GM12878 (cell line): ENCODE measurements around the gene ANK2. TPM values are rescaled to one million over a fixed set of nuclear protein-coding genes. Genes with fewer than 3 reads are reported as not detected.

Experiments used
- ATAC-seq: fragments of 200-7000 bp; cut with Tn5 transposase; 3 replicates; pipeline ENCODE4 v1.9.1; 2020; ENCODE audit warnings: mild to moderate bottlenecking, moderate library complexity
- BruUV-seq: library from RNA; stranded (reverse); fragments of 400-500 nt; replicated peaks from 2 replicates; lab custom pipeline; 2021; lab: Mats Ljungman, UMichigan
- CTCF ChIA-PET: fragments of 300-600 bp; sonication (Branson Sonifier 250); formaldehyde crosslinking; extraction: SDS; loops from one replicate; lab custom pipeline; 2021; ENCODE audit warnings: inconsistent platforms; lab: Yijun Ruan, JAX
- POLR2A ChIA-PET: fragments of 350-600 bp; formaldehyde crosslinking; extraction: SDS; loops from one replicate; lab custom pipeline; 2021; ENCODE audit warnings: inconsistent platforms; lab: Charles Lee
- RAD21 ChIA-PET: fragments of 300-600 bp; sonication (Branson Sonifier 250); formaldehyde crosslinking; loops from one replicate; lab custom pipeline; 2023; ENCODE audit warnings: antibody characterized with exemption; ENCODE audit not compliant: unreplicated experiment; lab: Charles Lee
- SMC1A ChIA-PET: fragments of 300-600 bp; sonication (Branson Sonifier 250); formaldehyde crosslinking; loops from one replicate; lab custom pipeline; 2023; ENCODE audit not compliant: unreplicated experiment, uncharacterized antibody; lab: Charles Lee
- DNase-seq: peaks from one replicate; pipeline ENCODE4 v3.0.0-alpha.2; 2011; ENCODE audit warnings: low read depth, low spot score
- FAIRE-seq: peaks from 3 replicates; lab custom pipeline; 2011; peaks lifted over from hg19 to GRCh38; lab: Jason Lieb, UNC
- H2AFZ ChIP-seq: 2 replicates; pipeline ENCODE4 v1.6.0; 2011; ENCODE audit warnings: low read depth, low read length, control low read depth; ENCODE audit not compliant: control insufficient read depth
- H3K27ac ChIP-seq: 2 replicates; pipeline ENCODE4 v1.5.1; 2011; ENCODE audit warnings: control low read depth; ENCODE audit not compliant: control insufficient read depth, insufficient read depth
- H3K27me3 ChIP-seq, 2 experiments: replicated peaks in 1 of 2; 2 replicates each; pipeline versions ENCODE4 v1.6.0 to v1.6.1; 2011; ENCODE audit warnings: low read length in 1 of 2; ENCODE audit not compliant: control insufficient read depth in 2 of 2, insufficient read depth in 2 of 2
- H3K36me3 ChIP-seq, 2 experiments: 2 replicates each; pipeline ENCODE4 v1.5.1; 2011; ENCODE audit warnings: low read length in 1 of 2; ENCODE audit not compliant: control insufficient read depth in 2 of 2, insufficient read depth in 2 of 2
- H3K4me1 ChIP-seq: 2 replicates; pipeline ENCODE4 v1.6.1; 2011; ENCODE audit warnings: mild to moderate bottlenecking, low read length, moderate library complexity, mixed read lengths; ENCODE audit not compliant: control insufficient read depth, insufficient read depth
- H3K4me2 ChIP-seq: 2 replicates; pipeline ENCODE4 v1.6.0; 2011; ENCODE audit warnings: control low read depth; ENCODE audit not compliant: control insufficient read depth, insufficient read depth
- H3K4me3 ChIP-seq: fragments of 200-600 bp; sonication (generic); 2 replicates; pipeline ENCODE4 v1.5.1; 2016
- H3K79me2 ChIP-seq: 2 replicates; pipeline ENCODE4 v1.6.0; 2011; ENCODE audit warnings: low read length; ENCODE audit not compliant: control insufficient read depth, insufficient read depth
- H3K9ac ChIP-seq: 2 replicates; pipeline ENCODE4 v1.8.0; 2011; ENCODE audit warnings: low read length, control low read depth, mixed read lengths; ENCODE audit not compliant: control insufficient read depth, insufficient read depth
- H3K9me3 ChIP-seq: replicated peaks from 3 replicates; pipeline ENCODE4 v1.5.1; 2011; ENCODE audit warnings: mild to moderate bottlenecking, low read length; ENCODE audit not compliant: control insufficient read depth, insufficient read depth
- H4K20me1 ChIP-seq: 2 replicates; pipeline ENCODE4 v1.6.0; 2011; ENCODE audit not compliant: control insufficient read depth, insufficient read depth
- BACH1 ChIP-seq: fragments of 450-650 bp; IDR thresholded peaks from 2 replicates; pipeline ENCODE4 v1.6.1; 2017; ENCODE audit warnings: mild to moderate bottlenecking, borderline replicate concordance
- HDGF ChIP-seq: fragments of 450-650 bp; IDR thresholded peaks from 2 replicates; pipeline ENCODE4 v1.6.1; 2016; ENCODE audit warnings: antibody characterized with exemption
- NFXL1 ChIP-seq: fragments of 450-650 bp; IDR thresholded peaks from 2 replicates; pipeline ENCODE4 v1.6.1; 2017; ENCODE audit warnings: antibody characterized with exemption, mild to moderate bottlenecking, borderline replicate concordance
- NR2C1 ChIP-seq: fragments of 450-650 bp; IDR thresholded peaks from 2 replicates; pipeline ENCODE4 v1.6.1; 2017; ENCODE audit warnings: antibody characterized with exemption, mild to moderate bottlenecking, moderate library complexity
- PAX5 ChIP-seq: IDR thresholded peaks from 2 replicates; pipeline ENCODE4 v1.6.1; 2011; ENCODE audit warnings: low read depth, low read length, borderline replicate concordance
- RAD21 ChIP-seq: IDR thresholded peaks from 2 replicates; pipeline ENCODE4 v1.6.1; 2011; ENCODE audit warnings: mild to moderate bottlenecking, low read depth, low read length, moderate library complexity; ENCODE audit not compliant: insufficient read depth
- TARDBP ChIP-seq: IDR thresholded peaks from 2 replicates; pipeline ENCODE4 v1.6.1; 2016; ENCODE audit warnings: borderline replicate concordance
- ZBTB4 ChIP-seq: fragments of 450-650 bp; formaldehyde crosslinking; IDR thresholded peaks from 2 replicates; pipeline ENCODE4 v1.4.0; 2022; ENCODE audit warnings: mild to moderate bottlenecking, moderate library complexity
- in situ Hi-C: fragments of 300-500 bp; cut with MboI; formaldehyde crosslinking; loops from 9 replicates; pipeline ENCODE4 v1.14.3; 2018; ENCODE audit warnings: mixed read lengths
- intact Hi-C: fragments of 100-400 bp; cut with micrococcal nuclease; formaldehyde crosslinking; loops from one replicate; pipeline ENCODE4 v1.14.2; 2022; ENCODE audit not compliant: unreplicated experiment
- polyA plus RNA-seq, 11 experiments: library from polyadenylated mRNA; depleted of rRNA in 4 of 11; unstranded in 6 of 11; stranded (reverse) in 5 of 11; fragments of >200 nt; fragmentation: Nextera tagmentation in 4 of 11; fragmentation: Illumina TruSeq in 1 of 11; extraction: Ambion mirVana in 4 of 11; extraction: Trizol in 1 of 11; gene quantifications; 1 replicate in 1 of 11; 2 replicates in 10 of 11; pipeline versions ENCODE4 v1.2.1 to v1.2.3, GENCODE V29; 2011 to 2016; ENCODE audit warnings: inconsistent platforms in 2 of 11, missing spikeins in 2 of 11, low read depth in 1 of 11
- total RNA-seq, 4 experiments: library from RNA; depleted of rRNA in 3 of 4; stranded (reverse); fragments of >200 nt in 3 of 4; fragmentation: Illumina TruSeq in 1 of 4; extraction: Trizol in 1 of 4; gene quantifications; 2 replicates each; pipeline versions ENCODE4 v1.2.1 to v1.2.3, GENCODE V29; 2013 to 2021

Gene ANK2
- total and polyA plus RNA-seq, 10 of the 15 experiments (the other 5 are each of a cell fraction or from before 2014, with no cell fraction given): 1.6 to 13.0 (median 4.1) TPM

GRCh38 chr4:113186913-113187312, 137.5 kb downstream of the ANK2 start:
- Histone ChIP-seq H3K4me3 (no peak overlapping the region), H3K27me3 (no peaks in the 10 kb centered on the region), H2AFZ (no peak overlapping the region), H4K20me1 (no peaks in the 10 kb centered on the region), H3K27ac (no peak overlapping the region), H3K4me1 (no peaks in the 10 kb centered on the region), H3K4me2 (no peak overlapping the region), H3K79me2 (no peaks in the 10 kb centered on the region), H3K9me3 (no peaks in the 10 kb centered on the region), H3K36me3 (no peaks in the 10 kb centered on the region), H3K9ac (no peak overlapping the region)
- FAIRE-seq (no peak), DNase-seq (no peak), ATAC-seq (no peak)
- in situ Hi-C loops: no loop called here
- TF ChIP-seq ZBTB4 (CRISPR knock-in tag) (no peak), BACH1 (no peak), NR2C1 (no peak), HDGF (no peak), NFXL1 (no peak), RAD21 (no peak), PAX5 (no peak), TARDBP (no peak)
- no TSS peak for BruUV-seq
- ChIA-PET SMC1A (no interaction called here), CTCF (no interaction called here), RAD21 (no interaction called here), POLR2A (no interaction called here)
- intact Hi-C loops: no loop called here
